HEK293 (cell line): ENCODE results near the gene RNF7.

Experiments used
- CTCF ChIA-PET: fragments of 350-600 bp; formaldehyde crosslinking; extraction: SDS; loops from one replicate; lab custom pipeline; 2021; ENCODE audit warnings: antibody characterized with exemption; lab: Yijun Ruan, JAX
- POLR2A ChIA-PET: fragments of 300-600 bp; formaldehyde crosslinking; extraction: SDS; loops from one replicate; lab custom pipeline; 2020; ENCODE audit warnings: antibody characterized with exemption, inconsistent platforms; lab: Yijun Ruan, JAX
- H3K27ac ChIP-seq: fragments of 200-500 bp; sonication (Bioruptor generic); 2 replicates; pipeline ENCODE4 v1.5.1; 2014; ENCODE audit warnings: low read depth, low read length, control low read depth, inconsistent platforms; ENCODE audit errors: extremely low read depth
- H3K36me3 ChIP-seq, 2 experiments: fragments of 200-500 bp in 1 of 2; sonication (Bioruptor generic) in 1 of 2; 1 replicate in 1 of 2; 2 replicates in 1 of 2; pipeline ENCODE4 v1.5.1; 2014 to 2017; ENCODE audit warnings: inconsistent platforms in 2 of 2, low read length in 2 of 2; ENCODE audit not compliant: control insufficient read depth in 2 of 2, insufficient read depth in 1 of 2
- H3K4me1 ChIP-seq: fragments of 200-500 bp; sonication (Bioruptor generic); 2 replicates; pipeline ENCODE4 v1.5.1; 2014; ENCODE audit warnings: mild to moderate bottlenecking, low read length, inconsistent platforms; ENCODE audit not compliant: control insufficient read depth, insufficient read depth
- H3K4me3 ChIP-seq: 2 replicates; pipeline ENCODE4 v1.5.1; 2011; ENCODE audit warnings: low read depth, mild to moderate bottlenecking, control low read depth, low read length, moderate library complexity
- H3K9me3 ChIP-seq: fragments of 200-500 bp; sonication (Bioruptor generic); 2 replicates; pipeline ENCODE4 v1.5.1; 2014; ENCODE audit warnings: low read depth, low read length, inconsistent platforms; ENCODE audit not compliant: control insufficient read depth, insufficient read depth
- GLIS1 ChIP-seq: fragments of 450-650 bp; formaldehyde crosslinking; IDR thresholded peaks from 2 replicates; pipeline ENCODE4 v1.5.1; 2016; ENCODE audit warnings: missing biosample characterization, missing genetic modification characterization
- SCRT1 ChIP-seq: fragments of 450-650 bp; formaldehyde crosslinking; IDR thresholded peaks from 2 replicates; pipeline ENCODE4 v1.5.1; 2016; ENCODE audit warnings: missing biosample characterization, missing genetic modification characterization, borderline replicate concordance
- WT1 ChIP-seq: fragments of 450-650 bp; formaldehyde crosslinking; IDR thresholded peaks from 2 replicates; pipeline ENCODE4 v1.5.1; 2016; ENCODE audit warnings: missing biosample characterization, missing genetic modification characterization
- ZFHX2 ChIP-seq: fragments of 450-650 bp; formaldehyde crosslinking; conservative IDR thresholded peaks from 2 replicates; pipeline ENCODE4 v1.5.1; 2016; ENCODE audit warnings: missing biosample characterization, missing genetic modification characterization
- ZNF121 ChIP-seq: fragments of 450-650 bp; formaldehyde crosslinking; IDR thresholded peaks from 2 replicates; pipeline ENCODE4 v1.5.1; 2016; ENCODE audit warnings: missing biosample characterization, missing genetic modification characterization
- ZNF184 ChIP-seq: fragments of 450-650 bp; IDR thresholded peaks from 2 replicates; pipeline ENCODE4 v1.5.1; 2018; ENCODE audit warnings: missing biosample characterization, mild to moderate bottlenecking, missing genetic modification characterization
- ZNF19 ChIP-seq: fragments of 450-650 bp; formaldehyde crosslinking; IDR thresholded peaks from 2 replicates; pipeline ENCODE4; 2016; ENCODE audit warnings: missing biosample characterization, missing genetic modification characterization, low read depth
- ZNF2 ChIP-seq: fragments of 450-650 bp; formaldehyde crosslinking; IDR thresholded peaks from 2 replicates; pipeline ENCODE4 v1.5.1; 2016; ENCODE audit warnings: missing biosample characterization, missing genetic modification characterization
- ZNF248 ChIP-seq: fragments of 450-650 bp; formaldehyde crosslinking; IDR thresholded peaks from 2 replicates; pipeline ENCODE4 v1.5.1; 2017; ENCODE audit warnings: missing biosample characterization, missing genetic modification characterization
- ZNF292 ChIP-seq: fragments of 450-650 bp; formaldehyde crosslinking; IDR thresholded peaks from 2 replicates; pipeline ENCODE4 v1.5.1; 2016; ENCODE audit warnings: low read depth, missing biosample characterization, missing genetic modification characterization, borderline replicate concordance
- ZNF529 ChIP-seq: fragments of 450-650 bp; formaldehyde crosslinking; IDR thresholded peaks from 2 replicates; pipeline ENCODE4 v1.5.1; 2017; ENCODE audit warnings: missing genetic modification characterization, missing biosample characterization; ENCODE audit not compliant: insufficient replicate concordance
- ZNF530 ChIP-seq: fragments of 450-650 bp; formaldehyde crosslinking; IDR thresholded peaks from 2 replicates; pipeline ENCODE4 v1.5.1; 2016; ENCODE audit warnings: low read depth, missing biosample characterization, missing genetic modification characterization
- ZNF548 ChIP-seq: fragments of 450-650 bp; formaldehyde crosslinking; IDR thresholded peaks from 2 replicates; pipeline ENCODE4 v1.5.1; 2016; ENCODE audit warnings: missing biosample characterization, missing genetic modification characterization
- ZNF571 ChIP-seq: fragments of 450-650 bp; formaldehyde crosslinking; IDR thresholded peaks from 2 replicates; pipeline ENCODE4 v1.5.0; 2017; ENCODE audit warnings: missing biosample characterization, missing genetic modification characterization
- ZNF610 ChIP-seq: fragments of 450-650 bp; formaldehyde crosslinking; IDR thresholded peaks from 2 replicates; pipeline ENCODE4 v1.5.1; 2016; ENCODE audit warnings: missing biosample characterization, missing genetic modification characterization, borderline replicate concordance
- ZNF654 ChIP-seq: fragments of 450-650 bp; formaldehyde crosslinking; IDR thresholded peaks from 2 replicates; pipeline ENCODE4 v1.5.1; 2016; ENCODE audit warnings: low read depth, missing biosample characterization, missing genetic modification characterization
- ZNF707 ChIP-seq: fragments of 450-650 bp; formaldehyde crosslinking; IDR thresholded peaks from 2 replicates; pipeline ENCODE4 v1.5.1; 2016; ENCODE audit warnings: missing biosample characterization, missing genetic modification characterization
- ZNF768 ChIP-seq: fragments of 450-650 bp; formaldehyde crosslinking; IDR thresholded peaks from 2 replicates; pipeline ENCODE4 v1.5.1; 2018; ENCODE audit warnings: missing biosample characterization, mild to moderate bottlenecking, missing genetic modification characterization
- ZNF777 ChIP-seq: fragments of 450-650 bp; formaldehyde crosslinking; IDR thresholded peaks from 2 replicates; pipeline ENCODE4 v1.5.1; 2017; ENCODE audit warnings: missing biosample characterization, missing genetic modification characterization, borderline replicate concordance
- TF ChIP-seq, protein P1 (sequence below): fragments of 450-650 bp; formaldehyde crosslinking; IDR thresholded peaks from 2 replicates; pipeline ENCODE4; 2016; ENCODE audit warnings: missing biosample characterization, missing genetic modification characterization
- TF ChIP-seq, protein P2 (sequence below): fragments of 450-650 bp; formaldehyde crosslinking; IDR thresholded peaks from 2 replicates; pipeline ENCODE4 v1.5.1; 2016; ENCODE audit warnings: missing biosample characterization, missing genetic modification characterization
- TF ChIP-seq, protein P3 (sequence below): fragments of 450-650 bp; formaldehyde crosslinking; IDR thresholded peaks from 2 replicates; pipeline ENCODE4 v1.5.0; 2017; ENCODE audit warnings: missing biosample characterization, missing genetic modification characterization, borderline replicate concordance

Gene RNF7

DNA sequence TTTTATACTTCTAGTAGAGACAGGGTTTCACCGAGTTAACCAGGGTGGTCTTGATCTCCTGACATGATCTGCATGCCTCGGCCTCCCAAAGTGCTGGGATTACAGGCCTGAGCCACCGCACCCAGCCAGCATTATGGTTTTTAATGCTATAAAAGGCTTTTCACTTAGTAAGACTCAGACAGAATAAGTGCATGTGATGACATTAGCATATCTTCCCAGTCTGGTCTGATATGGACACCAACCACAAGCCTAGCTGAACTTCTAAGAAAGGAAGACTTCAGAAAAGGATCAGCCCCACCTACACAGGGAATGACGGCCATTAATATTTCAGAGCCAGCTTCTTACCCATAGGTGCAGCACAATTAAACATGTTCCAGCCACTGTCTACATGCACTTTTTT lies 52.1 kb downstream of the RNF7 start:
- CTCF ChIA-PET, result interaction anchor here (0.6 kb wide), 1 partner anchor 137 kb away, joined by 3 read pairs; no protein-coding TSS in a partner anchor

DNA sequence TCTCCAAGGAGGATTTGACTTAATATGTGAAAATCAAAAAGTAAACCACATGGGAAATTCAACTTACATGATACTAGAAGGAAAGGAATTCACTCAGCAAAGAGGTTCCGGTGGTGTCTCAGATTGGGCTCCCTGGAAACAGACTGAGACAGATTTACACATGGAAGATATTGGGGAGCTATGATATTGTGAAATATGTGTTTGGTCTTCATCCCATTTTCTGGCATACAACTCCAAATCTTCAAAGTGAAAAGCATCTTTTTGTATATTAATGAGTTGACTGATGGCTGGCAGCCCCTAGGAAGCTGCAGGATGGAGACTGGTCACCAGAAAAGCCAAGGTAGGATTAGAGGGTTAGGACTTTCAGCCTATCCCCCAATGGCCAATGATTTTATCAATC lies 54.4 kb downstream of the RNF7 start:
- no peak overlapping the region for H3K27ac ChIP-seq
- CTCF ChIA-PET, result interaction anchor here (0.9 to 1.6 kb wide), 2 partner anchors 54 to 208 kb away, joined by 4 read pairs; partner anchors contain the start of gene RNF7
- POLR2A ChIA-PET, result no interaction called here
- no peaks in the 10 kb centered on the region for H3K4me1 ChIP-seq
- no peak overlapping the region for H3K4me3 ChIP-seq
- no peaks in the 10 kb centered on the region for H3K36me3 ChIP-seq
- H3K9me3 ChIP-seq, result no peaks in the 10 kb centered on the region
- no peak for TF ChIP-seq GLIS1 (tag by site-specific recombination)
- TF ChIP-seq WT1, result no peak
- TF ChIP-seq ZNF777 (tag by site-specific recombination), result no peak
- no peak for TF ChIP-seq ZNF707 (tag by site-specific recombination)
- TF ChIP-seq ZNF654, result no peak
- no peak for TF ChIP-seq ZNF571 (tag by site-specific recombination)
- no peak for TF ChIP-seq ZNF121 (tag by site-specific recombination)
- TF ChIP-seq ZNF548 (tag by site-specific recombination), result no peak
- TF ChIP-seq, all 188 proteins: peak for 0

More for the DNA sequence above, 52.1 kb downstream of the RNF7 start:
- POLR2A ChIA-PET, result no interaction called here
- TF ChIP-seq ZNF529 (tag by site-specific recombination), result no peak
- TF ChIP-seq, protein P1, sequence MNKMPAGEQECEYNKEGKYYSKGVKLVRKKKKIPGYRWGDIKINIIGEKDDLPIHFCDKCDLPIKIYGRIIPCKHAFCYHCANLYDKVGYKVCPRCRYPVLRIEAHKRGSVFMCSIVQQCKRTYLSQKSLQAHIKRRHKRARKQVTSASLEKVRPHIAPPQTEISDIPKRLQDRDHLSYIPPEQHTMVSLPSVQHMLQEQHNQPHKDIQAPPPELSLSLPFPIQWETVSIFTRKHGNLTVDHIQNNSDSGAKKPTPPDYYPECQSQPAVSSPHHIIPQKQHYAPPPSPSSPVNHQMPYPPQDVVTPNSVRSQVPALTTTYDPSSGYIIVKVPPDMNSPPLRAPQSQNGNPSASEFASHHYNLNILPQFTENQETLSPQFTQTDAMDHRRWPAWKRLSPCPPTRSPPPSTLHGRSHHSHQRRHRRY (tag by site-specific recombination), result no peak
- TF ChIP-seq ZFHX2 (tag by site-specific recombination), result no peak
- no peak for TF ChIP-seq ZNF292 (tag by site-specific recombination)
- no peak for TF ChIP-seq ZNF610 (tag by site-specific recombination)
- no peak for TF ChIP-seq ZNF2
- no peak for TF ChIP-seq SCRT1 (tag by site-specific recombination)
- no peak for TF ChIP-seq ZNF530 (tag by site-specific recombination)
- TF ChIP-seq ZNF184 (tag by site-specific recombination), result no peak
- TF ChIP-seq ZNF248 (tag by site-specific recombination), result no peak
- TF ChIP-seq, protein P2, sequence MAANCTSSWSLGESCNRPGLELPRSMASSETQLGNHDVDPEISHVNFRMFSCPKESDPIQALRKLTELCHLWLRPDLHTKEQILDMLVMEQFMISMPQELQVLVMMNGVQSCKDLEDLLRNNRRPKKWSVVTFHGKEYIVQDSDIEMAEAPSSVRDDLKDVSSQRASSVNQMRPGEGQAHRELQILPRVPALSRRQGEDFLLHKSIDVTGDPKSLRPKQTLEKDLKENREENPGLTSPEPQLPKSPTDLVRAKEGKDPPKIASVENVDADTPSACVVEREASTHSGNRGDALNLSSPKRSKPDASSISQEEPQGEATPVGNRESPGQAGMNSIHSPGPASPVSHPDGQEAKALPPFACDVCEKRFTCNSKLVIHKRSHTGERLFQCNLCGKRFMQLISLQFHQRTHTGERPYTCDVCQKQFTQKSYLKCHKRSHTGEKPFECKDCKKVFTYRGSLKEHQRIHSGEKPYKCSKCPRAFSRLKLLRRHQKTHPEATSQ (tag by site-specific recombination), result no peak
- TF ChIP-seq ZNF19, result no peak
- TF ChIP-seq ZNF768, result no peak
- TF ChIP-seq, protein P3, sequence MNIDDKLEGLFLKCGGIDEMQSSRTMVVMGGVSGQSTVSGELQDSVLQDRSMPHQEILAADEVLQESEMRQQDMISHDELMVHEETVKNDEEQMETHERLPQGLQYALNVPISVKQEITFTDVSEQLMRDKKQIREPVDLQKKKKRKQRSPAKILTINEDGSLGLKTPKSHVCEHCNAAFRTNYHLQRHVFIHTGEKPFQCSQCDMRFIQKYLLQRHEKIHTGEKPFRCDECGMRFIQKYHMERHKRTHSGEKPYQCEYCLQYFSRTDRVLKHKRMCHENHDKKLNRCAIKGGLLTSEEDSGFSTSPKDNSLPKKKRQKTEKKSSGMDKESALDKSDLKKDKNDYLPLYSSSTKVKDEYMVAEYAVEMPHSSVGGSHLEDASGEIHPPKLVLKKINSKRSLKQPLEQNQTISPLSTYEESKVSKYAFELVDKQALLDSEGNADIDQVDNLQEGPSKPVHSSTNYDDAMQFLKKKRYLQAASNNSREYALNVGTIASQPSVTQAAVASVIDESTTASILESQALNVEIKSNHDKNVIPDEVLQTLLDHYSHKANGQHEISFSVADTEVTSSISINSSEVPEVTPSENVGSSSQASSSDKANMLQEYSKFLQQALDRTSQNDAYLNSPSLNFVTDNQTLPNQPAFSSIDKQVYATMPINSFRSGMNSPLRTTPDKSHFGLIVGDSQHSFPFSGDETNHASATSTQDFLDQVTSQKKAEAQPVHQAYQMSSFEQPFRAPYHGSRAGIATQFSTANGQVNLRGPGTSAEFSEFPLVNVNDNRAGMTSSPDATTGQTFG (tag by site-specific recombination), result no peak
- no peaks in the 10 kb centered on the region for H3K9me3 ChIP-seq
- H3K27ac ChIP-seq, result no peak overlapping the region
- no peak overlapping the region for H3K4me3 ChIP-seq
- H3K36me3 ChIP-seq, result no peaks in the 10 kb centered on the region
- H3K4me1 ChIP-seq, result no peaks in the 10 kb centered on the region
